Caco-2 (cell line): ENCODE results near the gene GRID1. TPM values are rescaled to one million over a fixed set of nuclear protein-coding genes. Genes with fewer than 3 reads are reported as not detected.

ENCODE experiments used
- BruUV-seq: library from RNA; stranded (reverse); fragments of 400-500 nt; replicated peaks from 2 replicates; lab custom pipeline; 2021; lab: Mats Ljungman, UMichigan
- CTCF ChIA-PET: fragments of 300-600 bp; sonication (Branson Sonifier 250); formaldehyde crosslinking; loops from one replicate; lab custom pipeline; 2022; ENCODE audit warnings: antibody characterized with exemption; lab: Charles Lee
- POLR2A ChIA-PET: fragments of 300-600 bp; sonication (Branson Sonifier 250); formaldehyde crosslinking; loops from one replicate; lab custom pipeline; 2022; ENCODE audit warnings: antibody characterized with exemption; lab: Charles Lee
- DNase-seq, 2 experiments: peaks; one replicate each; pipeline versions ENCODE4 v3.0.0 to v3.0.0-alpha.2; 2020 to 2022
- H3K27me3 ChIP-seq: replicated peaks from 2 replicates; pipeline ENCODE4 v1.6.0; 2011; ENCODE audit warnings: low read length; ENCODE audit not compliant: control insufficient read depth, insufficient read depth
- H3K36me3 ChIP-seq: 2 replicates; pipeline ENCODE4 v1.5.1; 2011; ENCODE audit warnings: low read length; ENCODE audit not compliant: control insufficient read depth, insufficient read depth
- H3K4me1 ChIP-seq: fragments of 250-450 bp; sonication (Bioruptor Pico); 2 replicates; pipeline ENCODE4 v1.5.1; 2020; ENCODE audit warnings: mild to moderate bottlenecking
- H3K4me3 ChIP-seq: 2 replicates; pipeline ENCODE4 v1.5.1; 2011; ENCODE audit warnings: low read depth, mild to moderate bottlenecking, control low read depth, low read length
- H3K9me3 ChIP-seq: fragments of 250-450 bp; sonication (Bioruptor Pico); 2 replicates; pipeline ENCODE4 v1.5.1; 2020; ENCODE audit warnings: mild to moderate bottlenecking, moderate library complexity
- H3K27ac Mint-ChIP-seq: one replicate; pipeline ENCODE4 v1.8.0; 2022; ENCODE audit warnings: mixed read lengths; ENCODE audit not compliant: unreplicated experiment
- H3K27me3 Mint-ChIP-seq: one replicate; pipeline ENCODE4 v1.8.0; 2022; ENCODE audit warnings: mixed read lengths; ENCODE audit not compliant: insufficient read depth, unreplicated experiment
- H3K36me3 Mint-ChIP-seq: one replicate; pipeline ENCODE4 v1.8.0; 2022; ENCODE audit warnings: mild to moderate bottlenecking, mixed read lengths; ENCODE audit not compliant: insufficient read depth, unreplicated experiment
- H3K4me1 Mint-ChIP-seq: one replicate; pipeline ENCODE4 v1.8.0; 2022; ENCODE audit warnings: low read depth, mixed read lengths; ENCODE audit not compliant: unreplicated experiment
- H3K4me3 Mint-ChIP-seq: one replicate; pipeline ENCODE4 v1.8.0; 2022; ENCODE audit warnings: mild to moderate bottlenecking, moderate library complexity, mixed read lengths; ENCODE audit not compliant: unreplicated experiment
- H3K9me3 Mint-ChIP-seq: one replicate; pipeline ENCODE4 v1.8.0; 2022; ENCODE audit warnings: mixed read lengths; ENCODE audit not compliant: unreplicated experiment
- CTCF ChIP-seq, 2 experiments: fragments of 200-600 bp in 1 of 2; IDR thresholded peaks; 1 replicate in 1 of 2; 2 replicates in 1 of 2; pipeline versions ENCODE4 v1.5.1 to v1.8.0; 2011 to 2022; ENCODE audit warnings: antibody characterized with exemption in 1 of 2, control low read depth in 1 of 2, inconsistent platforms in 1 of 2, low read depth in 1 of 2, low read length in 1 of 2, mild to moderate bottlenecking in 1 of 2, moderate library complexity in 1 of 2; ENCODE audit not compliant: insufficient read depth in 1 of 2, severe bottlenecking in 1 of 2, unreplicated experiment in 1 of 2
- intact Hi-C: fragments of 100-400 bp; cut with micrococcal nuclease; formaldehyde crosslinking; loops from one replicate; pipeline ENCODE4 v1.10.0; 2022; ENCODE audit not compliant: unreplicated experiment
- total RNA-seq: library from RNA; stranded (reverse); gene quantifications from 2 replicates; pipeline ENCODE4 v1.2.3, GENCODE V29; 2022

Gene GRID1
- total RNA-seq, 1 experiment from 2014 or later = 8.0 TPM

GRCh38 chr10:85908462-85908861, 458.1 kb downstream of the GRID1 start:
- intact Hi-C loops = no loop called here
- TF ChIP-seq CTCF (IDR thresholded peaks at IDR 0.05; ENCODE audit: insufficient read depth in 1 of 2, low read depth in 1 of 2, low read length in 1 of 2, severe bottlenecking in 1 of 2, unreplicated experiment in 1 of 2) = no peak
- POLR2A ChIA-PET = no interaction called here
- no peak for DNase-seq
- no TSS peak for BruUV-seq
- Histone ChIP-seq H3K36me3 (no peaks in the 10 kb centered on the region), H3K4me1 (no peaks in the 10 kb centered on the region), H3K27me3 (no peaks in the 10 kb centered on the region), H3K4me3 (no peak overlapping the region), H3K9me3 (no peaks in the 10 kb centered on the region)
- Mint-ChIP-seq H3K4me1 (no peaks in the 10 kb centered on the region), H3K36me3 (no peaks in the 10 kb centered on the region), H3K27ac (no peak overlapping the region), H3K27me3 (peaks cover 3% of the 10 kb centered on the region), H3K4me3 (no peak overlapping the region), H3K9me3 (no peaks in the 10 kb centered on the region)
- CTCF ChIA-PET = no interaction called here

- H3K9me3 ChIP-seq = no peaks in the 10 kb centered on the region
- Mint-ChIP-seq H3K27me3 (peaks cover 3% of the 10 kb centered on the region), H3K36me3 (no peaks in the 10 kb centered on the region), H3K27ac (no peak overlapping the region), H3K9me3 (no peaks in the 10 kb centered on the region), H3K4me3 (no peak overlapping the region), H3K4me1 (no peaks in the 10 kb centered on the region)
- no peaks in the 10 kb centered on the region for H3K36me3 ChIP-seq
- intact Hi-C loops = no loop called here
- no TSS peak for BruUV-seq
- H3K4me3 ChIP-seq = no peak overlapping the region
- no peaks in the 10 kb centered on the region for H3K4me1 ChIP-seq
- TF ChIP-seq CTCF (IDR thresholded peaks at IDR 0.05; ENCODE audit: insufficient read depth in 1 of 2, low read depth in 1 of 2, low read length in 1 of 2, severe bottlenecking in 1 of 2, unreplicated experiment in 1 of 2) = no peak
- DNase-seq = no peak
- ChIA-PET POLR2A (no interaction called here), CTCF (no interaction called here)
- no peaks in the 10 kb centered on the region for H3K27me3 ChIP-seq
Observed at GRCh38 chr10:85902051-85902450, 464.5 kb downstream of the GRID1 start.

GRCh38 chr10:85901599-85901998, 465.0 kb downstream of the GRID1 start:
- Mint-ChIP-seq H3K4me3 (no peak overlapping the region), H3K9me3 (no peaks in the 10 kb centered on the region), H3K27ac (no peak overlapping the region), H3K4me1 (no peaks in the 10 kb centered on the region), H3K27me3 (peaks cover 2% of the 10 kb centered on the region), H3K36me3 (no peaks in the 10 kb centered on the region)
- Histone ChIP-seq H3K4me3 (no peak overlapping the region), H3K4me1 (no peaks in the 10 kb centered on the region), H3K27me3 (no peaks in the 10 kb centered on the region), H3K36me3 (no peaks in the 10 kb centered on the region), H3K9me3 (no peaks in the 10 kb centered on the region)
- intact Hi-C loops = no loop called here
- CTCF ChIA-PET = no interaction called here
- no peak for DNase-seq
- POLR2A ChIA-PET = no interaction called here
- no TSS peak for BruUV-seq
- TF ChIP-seq CTCF (IDR thresholded peaks at IDR 0.05; ENCODE audit: insufficient read depth in 1 of 2, low read depth in 1 of 2, low read length in 1 of 2, severe bottlenecking in 1 of 2, unreplicated experiment in 1 of 2) = no peak
